Gastrocnemius medialis (tissue), 4 donors: ENCODE measurements around the gene SEC14L1.
"Not testable (repeated sequence)": the region's sequence is repeated elsewhere in the genome, so short reads cannot be mapped to it uniquely, and the experiment has no call there.

Experiments
- CTCF ChIP-seq, 5 experiments: fragments of 450-650 bp in 3 of 5; fragments of 200-600 bp in 2 of 5; sonication (generic) in 2 of 5; IDR thresholded peaks in 4 of 5; conservative IDR thresholded peaks in 1 of 5; 1 replicate in 4 of 5; 2 replicates in 1 of 5; pipeline ENCODE4 v1.5.1; 2016 to 2019; ENCODE audit warnings: antibody characterized with exemption in 5 of 5, mild to moderate bottlenecking in 3 of 5, moderate library complexity in 3 of 5
- POLR2A ChIP-seq, 2 donors: fragments of 450-650 bp; IDR thresholded peaks; one replicate each; pipeline ENCODE4 v1.6.1; 2017; ENCODE audit warnings: antibody characterized with exemption in 2 of 2, mild to moderate bottlenecking in 2 of 2, moderate library complexity in 2 of 2

GRCh38 chr17:77102411-77103134, 38.2 kb upstream of the SEC14L1 start:
- TF ChIP-seq CTCF (IDR thresholded peaks at IDR 0.05 in 4 of 5, conservative IDR thresholded peaks at IDR 0.05 in 1 of 5); POLR2A (IDR thresholded peaks at IDR 0.05): not testable (repeated sequence)
